B cell (primary cell): ENCODE results near the gene KRT71. TPM values are rescaled to one million over a fixed set of nuclear protein-coding genes. Genes with fewer than 3 reads are reported as not detected.

Experiments
- ATAC-seq: fragments of 200-7000 bp; cut with Tn5 transposase; one replicate; pipeline ENCODE4 v1.10.0; 2021; ENCODE audit warnings: low read depth, mild to moderate bottlenecking, moderate number of reproducible peaks, moderate library complexity
- CTCF ChIA-PET: fragments of 350-600 bp; sonication (Branson Sonifier 250); formaldehyde crosslinking; loops from one replicate; lab custom pipeline; 2021; ENCODE audit warnings: antibody characterized with exemption, inconsistent platforms; lab: Charles Lee
- POLR2A ChIA-PET: fragments of 350-600 bp; sonication (Branson Sonifier 250); formaldehyde crosslinking; loops from one replicate; lab custom pipeline; 2021; ENCODE audit warnings: antibody characterized with exemption; lab: Charles Lee
- DNase-seq: peaks from one replicate; pipeline ENCODE4 v3.0.0; 2013
- H2AFZ ChIP-seq: 2 replicates; pipeline ENCODE4 v1.6.1; 2012; ENCODE audit warnings: mild to moderate bottlenecking, low read depth, low read length; ENCODE audit not compliant: insufficient read depth, poor library complexity, severe bottlenecking
- H3K27ac ChIP-seq, 2 donors: 1 replicate in 1 of 2; 2 replicates in 1 of 2; pipeline ENCODE4 v1.5.1; 2012 to 2013; ENCODE audit warnings: low read length in 2 of 2, mild to moderate bottlenecking in 2 of 2, moderate library complexity in 1 of 2
- H3K27me3 ChIP-seq, 4 experiments: fragments of 200-600 bp in 1 of 4; sonication (generic) in 1 of 4; replicated peaks in 1 of 4; 1 replicate in 2 of 4; 2 replicates in 2 of 4; pipeline versions ENCODE4 v1.6.1 to v1.7.0; 2013 to 2016; ENCODE audit warnings: low read length in 3 of 4, mild to moderate bottlenecking in 2 of 4, mixed read lengths in 1 of 4, moderate library complexity in 1 of 4; ENCODE audit not compliant: insufficient read depth in 4 of 4, control insufficient read depth in 3 of 4; ENCODE audit errors: control extremely low read depth in 1 of 4
- H3K36me3 ChIP-seq, 2 experiments: replicated peaks in 1 of 2; 1 replicate in 1 of 2; 2 replicates in 1 of 2; pipeline versions ENCODE4 v1.6.1 to v1.7.1; 2013; ENCODE audit warnings: low read length in 1 of 2; ENCODE audit not compliant: insufficient read depth in 2 of 2, control insufficient read depth in 1 of 2; ENCODE audit errors: control extremely low read depth in 1 of 2, extremely low read depth in 1 of 2
- H3K4me1 ChIP-seq, 2 donors: fragments of 200-600 bp in 1 of 2; sonication (generic) in 1 of 2; 1 replicate in 1 of 2; 2 replicates in 1 of 2; pipeline versions ENCODE4 v1.5.1 to v1.6.1; 2013 to 2017; ENCODE audit warnings: low read length in 2 of 2; ENCODE audit not compliant: control insufficient read depth in 2 of 2, insufficient read depth in 2 of 2
- H3K4me2 ChIP-seq: replicated peaks from 2 replicates; pipeline ENCODE3; 2012; ENCODE audit warnings: mild to moderate bottlenecking, low read depth, low read length; ENCODE audit not compliant: poor library complexity, severe bottlenecking
- H3K4me3 ChIP-seq, 5 experiments: fragments of 200-600 bp in 1 of 5; sonication (generic) in 1 of 5; 1 replicate in 3 of 5; 2 replicates in 2 of 5; pipeline versions ENCODE4 v1.5.1 to v1.7.0; 2011 to 2016; ENCODE audit warnings: low read length in 4 of 5, mild to moderate bottlenecking in 4 of 5, low read depth in 2 of 5, control low read depth in 1 of 5, moderate library complexity in 1 of 5; ENCODE audit not compliant: insufficient read depth in 1 of 5; ENCODE audit errors: control extremely low read depth in 1 of 5, extremely low read depth in 1 of 5
- H3K79me2 ChIP-seq: fragments of 200-600 bp; sonication (generic); one replicate; pipeline ENCODE4 v1.6.0; 2016; ENCODE audit warnings: low read length; ENCODE audit not compliant: control insufficient read depth, insufficient read depth
- H3K9ac ChIP-seq: fragments of 200-600 bp; sonication (generic); 2 replicates; pipeline ENCODE4 v1.6.1; 2017; ENCODE audit warnings: mild to moderate bottlenecking, low read length, moderate library complexity
- H3K9me3 ChIP-seq, 3 donors: one replicate each; pipeline versions ENCODE4 v1.6.1 to v1.7.1; 2013; ENCODE audit warnings: low read length in 2 of 3; ENCODE audit not compliant: control insufficient read depth in 2 of 3, insufficient read depth in 1 of 3; ENCODE audit errors: control extremely low read depth in 1 of 3
- H4K20me1 ChIP-seq: 2 replicates; pipeline ENCODE4 v1.6.0; 2012; ENCODE audit warnings: mild to moderate bottlenecking, low read length; ENCODE audit not compliant: insufficient read depth, control insufficient read depth, poor library complexity, severe bottlenecking
- H3K27ac Mint-ChIP-seq: one replicate; pipeline ENCODE4 v1.8.0; 2021; ENCODE audit warnings: mixed read lengths
- H3K27me3 Mint-ChIP-seq: one replicate; pipeline ENCODE4 v1.8.0; 2021; ENCODE audit warnings: mixed read lengths
- H3K4me1 Mint-ChIP-seq: one replicate; pipeline ENCODE4 v1.8.0; 2021; ENCODE audit warnings: mixed read lengths
- H3K4me3 Mint-ChIP-seq: one replicate; pipeline ENCODE4 v1.8.0; 2021; ENCODE audit warnings: mixed read lengths
- H3K9me3 Mint-ChIP-seq: one replicate; pipeline ENCODE4 v1.8.0; 2022; ENCODE audit warnings: mixed read lengths; ENCODE audit not compliant: insufficient read depth
- EZH2 ChIP-seq: IDR thresholded peaks from 2 replicates; pipeline ENCODE4 v1.6.1; 2012; ENCODE audit warnings: borderline replicate concordance, low read depth, mild to moderate bottlenecking, moderate library complexity, low read length; ENCODE audit not compliant: insufficient read depth, poor library complexity, severe bottlenecking
- whole genome bisulfite sequencing: methylation state at CpG from one replicate; pipeline ENCODE4 v1.1.5; 2013; ENCODE audit warnings: missing lambda C conversion rate; ENCODE audit not compliant: insufficient coverage; 5-methylcytosine and 5-hydroxymethylcytosine counted together
- intact Hi-C: fragments of 100-400 bp; cut with micrococcal nuclease; formaldehyde crosslinking; loops from one replicate; pipeline ENCODE4 v1.10.0; 2022
- polyA plus RNA-seq: library from polyadenylated mRNA; depleted of rRNA; stranded (reverse); fragments of >200 nt; gene quantifications from 2 replicates; pipeline ENCODE4 v1.2.3, GENCODE V29; 2012
- total RNA-seq, 2 donors: library from RNA; stranded (reverse); fragments of 120-200 nt in 1 of 2; gene quantifications; 1 replicate in 1 of 2; 2 replicates in 1 of 2; pipeline versions ENCODE4 v1.2.3 to v1.2.4, GENCODE V29; 2013 to 2022
- TF ChIP-seq, protein P1 (sequence below): fragments of 200-600 bp; IDR thresholded peaks from one replicate; pipeline ENCODE4 v1.8.0; 2022; ENCODE audit warnings: antibody characterized with exemption, mild to moderate bottlenecking

The KRT71 gene
- total and polyA plus RNA-seq, 2 donors (not counting 1 experiment from before 2014, with no cell fraction given), result not detected

DNA sequence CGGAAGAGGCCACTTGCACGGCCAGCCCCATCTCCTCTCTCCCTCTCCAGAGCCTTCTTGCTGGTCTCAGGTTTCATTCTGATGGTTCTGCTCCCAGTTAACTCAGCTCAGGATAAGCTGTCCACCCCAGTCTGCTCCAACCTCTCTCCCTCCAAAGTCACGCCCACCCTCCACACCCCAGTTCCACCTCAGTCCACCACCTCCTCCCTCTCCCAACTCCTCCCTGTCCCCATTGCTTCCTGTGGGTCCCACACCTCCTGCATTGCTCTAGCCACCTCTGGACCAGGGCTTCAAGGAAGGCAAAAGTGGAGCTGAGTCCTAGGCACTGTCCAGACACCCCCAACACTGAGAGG is 13.1 kb downstream of the KRT71 start:
- DNase-seq (no peak), ATAC-seq (no peak)
- Histone ChIP-seq H3K9me3 (peaks cover 0 to 6% (median 0%) of the 10 kb centered on the region in 3 donors), H4K20me1 (no peaks in the 10 kb centered on the region), H3K4me1 (no peaks in the 10 kb centered on the region), H3K36me3 (no peaks in the 10 kb centered on the region), H2AFZ (no peak overlapping the region), H3K79me2 (no peaks in the 10 kb centered on the region), H3K9ac (no peak overlapping the region), H3K27me3 (peaks cover 0 to 5% (median 0%) of the 10 kb centered on the region in 4 experiments), H3K27ac (no peak overlapping the region), H3K4me2 (no peak overlapping the region), H3K4me3 (no peak overlapping the region)
- intact Hi-C loops, result no loop called here
- 87% methylated on average over 3 of the region's 3 CpGs for WGBS
- H3K27ac Mint-ChIP-seq, result no peak overlapping the region
- no peaks in the 10 kb centered on the region for H3K9me3 Mint-ChIP-seq
- POLR2A ChIA-PET, result no interaction called here
- CTCF ChIA-PET, result no interaction called here
- H3K27me3 Mint-ChIP-seq, result peaks cover 11% of the 10 kb centered on the region
- H3K4me3 Mint-ChIP-seq, result no peak overlapping the region
- TF ChIP-seq EZH2, result no peak
- TF ChIP-seq, protein P1, sequence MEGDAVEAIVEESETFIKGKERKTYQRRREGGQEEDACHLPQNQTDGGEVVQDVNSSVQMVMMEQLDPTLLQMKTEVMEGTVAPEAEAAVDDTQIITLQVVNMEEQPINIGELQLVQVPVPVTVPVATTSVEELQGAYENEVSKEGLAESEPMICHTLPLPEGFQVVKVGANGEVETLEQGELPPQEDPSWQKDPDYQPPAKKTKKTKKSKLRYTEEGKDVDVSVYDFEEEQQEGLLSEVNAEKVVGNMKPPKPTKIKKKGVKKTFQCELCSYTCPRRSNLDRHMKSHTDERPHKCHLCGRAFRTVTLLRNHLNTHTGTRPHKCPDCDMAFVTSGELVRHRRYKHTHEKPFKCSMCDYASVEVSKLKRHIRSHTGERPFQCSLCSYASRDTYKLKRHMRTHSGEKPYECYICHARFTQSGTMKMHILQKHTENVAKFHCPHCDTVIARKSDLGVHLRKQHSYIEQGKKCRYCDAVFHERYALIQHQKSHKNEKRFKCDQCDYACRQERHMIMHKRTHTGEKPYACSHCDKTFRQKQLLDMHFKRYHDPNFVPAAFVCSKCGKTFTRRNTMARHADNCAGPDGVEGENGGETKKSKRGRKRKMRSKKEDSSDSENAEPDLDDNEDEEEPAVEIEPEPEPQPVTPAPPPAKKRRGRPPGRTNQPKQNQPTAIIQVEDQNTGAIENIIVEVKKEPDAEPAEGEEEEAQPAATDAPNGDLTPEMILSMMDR, result no peak
- no peaks in the 10 kb centered on the region for H3K4me1 Mint-ChIP-seq

- no peak overlapping the region for H2AFZ ChIP-seq
- DNase-seq (no peak), ATAC-seq (no peak)
- no peaks in the 10 kb centered on the region for H3K4me1 Mint-ChIP-seq
- intact Hi-C loops, result no loop called here
- H3K27ac ChIP-seq, result no peak overlapping the region
- peaks cover 0 to 5% (median 0%) of the 10 kb centered on the region in 4 experiments for H3K27me3 ChIP-seq
- no peak overlapping the region for H3K4me3 Mint-ChIP-seq
- H3K9me3 Mint-ChIP-seq, result no peaks in the 10 kb centered on the region
- TF ChIP-seq EZH2, result no peak
- TF ChIP-seq, protein P1, result no peak
- H3K27me3 Mint-ChIP-seq, result peaks cover 10% of the 10 kb centered on the region
- H3K4me1 ChIP-seq, result no peaks in the 10 kb centered on the region
- H3K4me2 ChIP-seq, result no peak overlapping the region
- no peaks in the 10 kb centered on the region for H4K20me1 ChIP-seq
- ChIA-PET POLR2A (no interaction called here), CTCF (no interaction called here)
- H3K9ac ChIP-seq, result no peak overlapping the region
- no peaks in the 10 kb centered on the region for H3K79me2 ChIP-seq
- H3K27ac Mint-ChIP-seq, result no peak overlapping the region
- no peaks in the 10 kb centered on the region for H3K36me3 ChIP-seq
- H3K4me3 ChIP-seq, result no peak overlapping the region
- 89% methylated on average over 4 of the region's 5 CpGs for WGBS
- peaks cover 0 to 6% (median 0%) of the 10 kb centered on the region in 3 donors for H3K9me3 ChIP-seq
These were observed 13.7 kb downstream of the KRT71 start for GRCh38 chr12:52539083-52539820.
